ENCODE measurements around the gene NOA1.

The NOA1 gene

DNA sequence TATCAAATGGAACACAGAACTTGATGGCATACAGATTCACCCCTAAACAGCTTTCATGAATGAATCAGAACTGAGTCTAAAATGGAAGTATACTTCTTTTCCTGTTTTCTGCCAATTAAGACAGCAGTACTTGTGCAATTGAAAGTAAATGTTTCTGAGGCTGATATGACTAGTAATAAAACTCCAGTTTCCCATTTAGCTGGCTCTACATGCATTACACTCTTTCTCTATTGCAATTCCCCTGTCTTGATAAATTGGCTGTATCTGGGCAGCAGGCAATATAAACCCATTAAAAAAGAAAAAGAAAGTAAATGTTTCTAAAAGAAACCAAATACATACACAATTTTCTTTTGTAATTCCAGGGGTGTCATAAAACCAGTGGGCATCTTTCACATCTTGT is 4.6 kb downstream of the NOA1 start:
- H3K4me1 ChIP-seq (ENCODE audit: control insufficient read depth, low read length) = peaks cover 16% of the 10 kb centered on the region
- H3K4me2 ChIP-seq (ENCODE audit: low read length) = no peak overlapping the region
- peaks cover 87% of the 10 kb centered on the region for H3K36me3 ChIP-seq (ENCODE audit: control insufficient read depth, low read length)
- no peak overlapping the region for H3K4me3 ChIP-seq (ENCODE audit: low read length)
- no peak overlapping the region for H3K27ac ChIP-seq (ENCODE audit: low read depth, low read length)
- H3K9me3 ChIP-seq (ENCODE audit: control insufficient read depth, insufficient read depth, low read length) = no peaks in the 10 kb centered on the region
- H3K27me3 ChIP-seq (ENCODE audit: control insufficient read depth, low read length) = no peaks in the 10 kb centered on the region
- no peak for TF ChIP-seq EZH2phosphoT487 (IDR thresholded peaks at IDR 0.05; ENCODE audit: borderline replicate concordance, low read length)
- TF ChIP-seq, protein P1, sequence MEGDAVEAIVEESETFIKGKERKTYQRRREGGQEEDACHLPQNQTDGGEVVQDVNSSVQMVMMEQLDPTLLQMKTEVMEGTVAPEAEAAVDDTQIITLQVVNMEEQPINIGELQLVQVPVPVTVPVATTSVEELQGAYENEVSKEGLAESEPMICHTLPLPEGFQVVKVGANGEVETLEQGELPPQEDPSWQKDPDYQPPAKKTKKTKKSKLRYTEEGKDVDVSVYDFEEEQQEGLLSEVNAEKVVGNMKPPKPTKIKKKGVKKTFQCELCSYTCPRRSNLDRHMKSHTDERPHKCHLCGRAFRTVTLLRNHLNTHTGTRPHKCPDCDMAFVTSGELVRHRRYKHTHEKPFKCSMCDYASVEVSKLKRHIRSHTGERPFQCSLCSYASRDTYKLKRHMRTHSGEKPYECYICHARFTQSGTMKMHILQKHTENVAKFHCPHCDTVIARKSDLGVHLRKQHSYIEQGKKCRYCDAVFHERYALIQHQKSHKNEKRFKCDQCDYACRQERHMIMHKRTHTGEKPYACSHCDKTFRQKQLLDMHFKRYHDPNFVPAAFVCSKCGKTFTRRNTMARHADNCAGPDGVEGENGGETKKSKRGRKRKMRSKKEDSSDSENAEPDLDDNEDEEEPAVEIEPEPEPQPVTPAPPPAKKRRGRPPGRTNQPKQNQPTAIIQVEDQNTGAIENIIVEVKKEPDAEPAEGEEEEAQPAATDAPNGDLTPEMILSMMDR (IDR thresholded peaks at IDR 0.05; ENCODE audit: low read depth, low read length, poor library complexity, severe bottlenecking) = no peak
- H3K9me2 ChIP-seq (replicated peaks; ENCODE audit: control insufficient read depth, low read length) = no peaks in the 10 kb centered on the region
- H4K20me1 ChIP-seq (ENCODE audit: control insufficient read depth, insufficient read depth, low read depth, low read length) = peaks cover 12% of the 10 kb centered on the region; the same call in 1 of the 2 replicates
- H3F3A ChIP-seq (ENCODE audit: control insufficient read depth, insufficient read depth) = peaks cover 2% of the 10 kb centered on the region
- H3K79me2 ChIP-seq (ENCODE audit: control insufficient read depth, low read length) = peaks cover 63% of the 10 kb centered on the region

DNA sequence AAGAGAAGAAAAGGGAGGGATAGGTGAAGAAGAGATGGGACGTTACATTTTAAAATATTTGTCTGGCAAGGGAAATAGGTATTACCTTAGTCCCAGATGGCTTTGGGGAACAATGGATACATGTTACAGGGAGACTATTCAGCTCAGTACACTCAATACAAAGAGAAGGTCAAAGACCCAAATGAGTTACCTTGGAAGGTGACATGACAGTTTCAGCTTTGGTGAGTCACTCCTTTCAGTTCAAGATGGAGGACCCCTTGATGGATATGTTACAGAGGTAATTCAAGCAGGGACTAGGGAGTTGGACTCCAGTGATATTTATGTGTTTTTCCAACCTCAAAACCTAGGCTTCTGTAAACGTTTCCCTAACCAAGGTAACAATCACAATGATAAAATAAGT is 5.0 kb downstream of the NOA1 start:
- Histone ChIP-seq H3K9me3 (ENCODE audit: control insufficient read depth, insufficient read depth, low read length) (no peaks in the 10 kb centered on the region), H3F3A (ENCODE audit: control insufficient read depth, insufficient read depth) (no peaks in the 10 kb centered on the region), H3K4me3 (ENCODE audit: low read length) (no peak overlapping the region), H3K27me3 (ENCODE audit: control insufficient read depth, low read length) (no peaks in the 10 kb centered on the region), H3K36me3 (ENCODE audit: control insufficient read depth, low read length) (peaks cover 91% of the 10 kb centered on the region), H4K20me1 (ENCODE audit: control insufficient read depth, insufficient read depth, low read depth, low read length) (peaks cover 12% of the 10 kb centered on the region; the same call in 1 of the 2 replicates), H3K27ac (ENCODE audit: low read depth, low read length) (no peak overlapping the region), H3K79me2 (ENCODE audit: control insufficient read depth, low read length) (peaks cover 62% of the 10 kb centered on the region), H3K4me1 (ENCODE audit: control insufficient read depth, low read length) (peaks cover 16% of the 10 kb centered on the region), H3K4me2 (ENCODE audit: low read length) (no peak overlapping the region), H3K9me2 (replicated peaks; ENCODE audit: control insufficient read depth, low read length) (no peaks in the 10 kb centered on the region)
- no peak for TF ChIP-seq EZH2phosphoT487 (IDR thresholded peaks at IDR 0.05; ENCODE audit: borderline replicate concordance, low read length)
- TF ChIP-seq, protein P1 (IDR thresholded peaks at IDR 0.05; ENCODE audit: low read depth, low read length, poor library complexity, severe bottlenecking) = no peak

DNA sequence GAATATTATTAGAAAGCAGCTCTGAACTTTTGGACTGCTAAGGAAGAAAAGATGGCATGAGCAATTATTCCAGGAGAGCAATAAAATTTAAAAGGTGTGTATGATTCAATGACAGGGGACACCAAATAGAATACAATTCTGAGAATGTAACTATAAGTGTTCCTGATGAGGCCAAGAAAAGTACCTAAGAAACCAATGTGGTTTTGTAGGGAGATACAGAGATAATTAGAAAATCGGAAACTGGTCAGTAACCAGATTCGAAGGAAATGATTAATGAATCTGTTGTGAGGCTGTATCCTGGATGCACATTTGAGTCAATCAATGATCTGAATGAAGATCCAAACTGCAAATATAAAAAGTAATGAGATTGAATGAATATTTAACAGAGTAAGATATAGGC is 6.0 kb downstream of the NOA1 start:
- Histone ChIP-seq H3F3A (ENCODE audit: control insufficient read depth, insufficient read depth) (no peaks in the 10 kb centered on the region), H3K9me2 (replicated peaks; ENCODE audit: control insufficient read depth, low read length) (no peaks in the 10 kb centered on the region), H3K27ac (ENCODE audit: low read depth, low read length) (no peak overlapping the region), H3K4me3 (ENCODE audit: low read length) (no peak overlapping the region), H4K20me1 (ENCODE audit: control insufficient read depth, insufficient read depth, low read depth, low read length) (peaks cover 9% of the 10 kb centered on the region; the same call in 1 of the 2 replicates), H3K79me2 (ENCODE audit: control insufficient read depth, low read length) (peaks cover 52% of the 10 kb centered on the region), H3K4me2 (ENCODE audit: low read length) (no peak overlapping the region), H3K27me3 (ENCODE audit: control insufficient read depth, low read length) (no peaks in the 10 kb centered on the region), H3K36me3 (ENCODE audit: control insufficient read depth, low read length) (peaks cover 93% of the 10 kb centered on the region), H3K9me3 (ENCODE audit: control insufficient read depth, insufficient read depth, low read length) (no peaks in the 10 kb centered on the region), H3K4me1 (ENCODE audit: control insufficient read depth, low read length) (peaks cover 16% of the 10 kb centered on the region)
- TF ChIP-seq, protein P1 (IDR thresholded peaks at IDR 0.05; ENCODE audit: low read depth, low read length, poor library complexity, severe bottlenecking) = no peak
- no peak for TF ChIP-seq EZH2phosphoT487 (IDR thresholded peaks at IDR 0.05; ENCODE audit: borderline replicate concordance, low read length)

Measured in DOHH2 (cell line).